Omental fat pad (tissue), 4 donors: ENCODE data around the gene GBX1. TPM values are rescaled to one million over a fixed set of nuclear protein-coding genes. Genes with fewer than 3 reads are reported as not detected.

ENCODE experiments used
- ATAC-seq: fragments of 150-250 bp; one replicate; pipeline ENCODE4 v1.9.1; 2016; ENCODE audit warnings: mild to moderate bottlenecking, moderate library complexity; ENCODE audit not compliant: low FRiP score
- DNase-seq: peaks from one replicate; pipeline ENCODE4 v3.0.0-alpha.2; 2019; ENCODE audit warnings: low spot score
- CTCF ChIP-seq, 3 donors: fragments of 450-650 bp; IDR thresholded peaks; one replicate each; pipeline ENCODE4 v1.5.1; 2016 to 2017; ENCODE audit warnings: antibody characterized with exemption in 3 of 3, mild to moderate bottlenecking in 3 of 3, moderate library complexity in 2 of 3
- total RNA-seq, 4 donors: library from RNA; depleted of rRNA; stranded (reverse); fragments of >200 nt; gene quantifications; one replicate each; pipeline ENCODE4 v1.1.0, GENCODE V29; 2016

The GBX1 gene
- total RNA-seq, 4 donors from 2014 or later = not detected

DNA sequence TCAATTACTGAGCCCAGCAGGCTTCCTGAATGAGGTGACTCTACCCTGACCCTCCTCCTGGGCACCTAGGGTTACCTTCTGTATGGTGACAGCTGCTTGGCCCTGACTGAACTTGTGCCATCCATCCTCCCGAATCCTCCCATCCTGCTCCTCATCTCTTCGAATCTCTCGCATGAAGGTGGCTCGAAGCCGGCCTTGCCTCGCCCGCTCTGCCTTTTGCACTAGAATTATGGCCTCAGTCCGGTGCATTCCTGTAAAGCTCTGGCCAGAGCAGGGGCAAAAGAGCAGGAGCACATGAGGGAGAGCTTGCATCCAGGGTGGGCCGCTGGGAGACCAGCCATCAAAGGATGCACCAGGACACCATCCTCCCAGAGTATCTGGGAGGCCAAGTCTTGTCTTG, 35.3 kb upstream of the GBX1 start:
- ATAC-seq (no peak), DNase-seq (no peak)
- TF ChIP-seq CTCF (IDR thresholded peaks at IDR 0.05) = no peak

DNA sequence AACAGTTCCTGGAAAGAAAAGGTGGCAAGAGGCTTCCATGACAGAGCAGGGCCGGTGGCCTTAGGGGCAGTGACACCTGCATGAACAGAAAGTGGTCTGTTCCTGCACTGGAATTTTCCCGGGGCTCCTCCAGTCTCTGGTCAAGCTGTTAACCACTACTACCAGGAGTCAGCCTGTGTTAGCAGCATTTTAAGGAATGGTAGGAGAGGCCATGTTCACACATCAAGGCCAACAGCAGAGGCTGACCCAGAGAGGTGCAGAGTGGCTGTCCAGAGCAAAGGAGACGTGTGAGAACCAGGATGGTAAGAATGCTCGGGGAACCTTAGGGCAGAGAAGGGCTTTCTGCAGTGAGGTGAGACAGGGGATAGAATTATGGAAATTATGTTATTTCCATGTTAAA, 34.3 kb upstream of the GBX1 start:
- DNase-seq = no peak
- no peak for TF ChIP-seq CTCF (IDR thresholded peaks at IDR 0.05)

DNA sequence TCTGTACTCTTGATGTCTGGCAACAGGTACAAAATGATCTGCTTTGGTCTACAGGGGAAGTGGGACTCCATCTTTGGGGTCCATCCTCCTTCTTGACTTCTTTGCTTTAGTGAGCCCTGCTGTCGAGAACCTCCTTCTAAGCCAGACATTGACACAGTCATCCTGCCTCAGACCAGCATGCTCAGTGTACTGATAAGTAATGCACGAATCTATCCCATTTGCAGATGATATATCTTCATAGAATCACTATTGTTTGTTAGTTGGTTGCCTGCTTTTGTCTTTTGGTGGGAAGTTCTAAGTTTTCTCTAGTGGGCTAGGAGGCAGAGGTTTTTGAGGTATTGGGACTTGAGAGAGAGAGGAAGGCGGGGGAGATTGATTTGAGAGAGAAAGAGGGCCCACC, 33.9 kb upstream of the GBX1 start:
- ATAC-seq (no peak), DNase-seq (no peak)
- no peak for TF ChIP-seq CTCF (IDR thresholded peaks at IDR 0.05)

More for the DNA sequence above, 34.3 kb upstream of the GBX1 start:
- no peak for ATAC-seq

DNA sequence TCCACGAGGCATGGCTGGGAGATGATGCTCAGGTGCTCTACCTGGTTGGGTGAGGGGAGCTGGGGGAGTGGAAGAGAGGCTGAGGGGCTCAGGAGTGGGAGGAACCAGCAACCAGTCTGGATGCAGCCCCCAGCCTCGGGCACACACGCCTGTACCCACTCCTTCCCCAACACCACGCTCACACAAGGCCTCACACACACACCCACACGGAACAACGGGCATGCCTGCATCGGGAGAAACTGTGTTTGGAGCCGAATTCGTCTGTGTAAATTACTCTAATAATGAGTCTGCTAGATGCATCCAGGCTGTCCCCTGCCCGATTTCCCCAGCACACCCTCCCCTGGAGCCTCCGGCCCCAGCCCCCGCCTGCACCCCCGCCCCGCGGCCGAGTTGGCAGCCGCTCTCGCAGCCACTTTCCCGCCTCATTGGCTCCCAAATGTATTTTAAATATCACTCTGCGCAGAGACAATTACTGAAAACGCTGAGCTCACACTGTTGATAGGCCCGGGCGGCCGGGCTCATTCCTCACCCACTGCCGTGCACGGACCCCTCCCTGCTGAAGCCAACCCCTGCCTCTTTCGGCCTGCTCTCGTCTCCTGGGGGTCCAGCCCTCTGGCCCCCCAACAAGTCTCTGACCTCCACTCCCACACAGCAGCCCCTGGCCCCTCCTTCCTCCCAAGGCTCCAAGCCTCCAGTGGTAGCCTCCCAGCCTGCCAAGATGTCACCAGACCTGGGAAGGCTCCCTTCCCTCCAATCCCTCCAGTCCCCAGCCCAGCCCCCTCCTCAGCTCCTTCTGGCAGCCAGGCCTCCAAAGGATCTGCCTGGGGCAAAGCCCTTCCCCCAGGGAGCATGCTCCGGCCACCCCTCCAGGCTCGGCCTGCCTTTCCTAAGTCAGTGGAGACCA, 31.7 kb upstream of the GBX1 start:
- no peak for ATAC-seq
- no peak for TF ChIP-seq CTCF (IDR thresholded peaks at IDR 0.05)
- no peak for DNase-seq

- DNase-seq (no peak), ATAC-seq (no peak)
- no peak for TF ChIP-seq CTCF (IDR thresholded peaks at IDR 0.05)
Observed at GRCh38 chr7:151197932-151198331, 30.4 kb upstream of the GBX1 start.

DNA sequence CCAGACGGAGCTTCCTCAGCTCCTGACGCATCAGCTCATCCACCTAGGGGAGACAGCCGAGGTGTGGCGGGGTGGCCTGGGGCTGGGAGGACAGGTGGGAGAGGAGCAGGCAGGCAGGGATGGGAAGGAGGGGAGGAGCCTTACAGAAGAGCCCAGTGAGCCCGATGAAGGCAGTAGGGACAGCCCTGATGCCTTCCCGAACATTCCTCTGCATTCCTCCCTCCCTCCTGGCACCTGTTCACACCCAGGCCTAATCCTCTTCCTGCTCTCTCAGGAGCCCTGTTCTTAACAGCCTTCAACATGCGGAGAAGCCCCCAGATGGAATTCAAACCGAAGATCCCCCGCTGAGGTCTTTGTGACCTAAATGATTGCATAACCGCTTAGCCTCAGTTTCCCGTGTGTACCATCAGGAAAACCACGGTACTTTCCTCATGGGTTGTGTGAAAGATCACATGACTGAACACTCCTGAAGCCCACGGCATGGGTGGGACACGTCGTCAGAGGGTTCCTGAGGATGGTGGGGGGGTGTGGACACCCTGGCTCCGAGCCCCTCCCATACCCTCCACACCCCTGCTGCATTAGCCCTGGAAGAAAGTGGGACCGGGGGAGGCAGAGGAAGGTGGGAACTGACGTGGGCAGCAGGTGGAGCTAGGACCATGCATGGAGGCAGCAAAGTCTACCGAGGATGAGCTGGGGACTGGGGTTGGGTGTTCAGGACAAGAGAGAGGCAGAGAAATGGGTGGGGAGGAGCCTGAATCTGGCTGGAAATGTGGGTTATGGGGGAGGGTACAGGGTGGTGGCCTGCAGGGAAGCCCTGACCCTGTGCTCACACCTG, 28.3 kb upstream of the GBX1 start:
- ATAC-seq (no peak), DNase-seq (no peak)
- TF ChIP-seq CTCF (IDR thresholded peaks at IDR 0.05) = no peak
